Glutamatergic neuron (in vitro differentiated cells): ENCODE data around the gene PEX5L. TPM values are rescaled to one million over a fixed set of nuclear protein-coding genes. Genes with fewer than 3 reads are reported as not detected.
"Not testable (repeated sequence)": the region's sequence is repeated elsewhere in the genome, so short reads cannot be mapped to it uniquely, and the experiment has no call there.

ENCODE experiments used
- DNase-seq: peaks from one replicate; pipeline ENCODE4 v3.0.0; 2022
- H3K27ac Mint-ChIP-seq: one replicate; pipeline ENCODE4 v1.8.0; 2020; ENCODE audit warnings: mild to moderate bottlenecking, mixed read lengths, inconsistent platforms; ENCODE audit not compliant: unreplicated experiment
- H3K27me3 Mint-ChIP-seq: one replicate; pipeline ENCODE4 v1.8.0; 2020; ENCODE audit warnings: mild to moderate bottlenecking, moderate library complexity, mixed read lengths, inconsistent platforms; ENCODE audit not compliant: unreplicated experiment
- H3K36me3 Mint-ChIP-seq: one replicate; pipeline ENCODE4 v1.8.0; 2020; ENCODE audit warnings: mild to moderate bottlenecking, mixed read lengths, inconsistent platforms; ENCODE audit not compliant: unreplicated experiment
- H3K4me1 Mint-ChIP-seq: one replicate; pipeline ENCODE4 v1.8.0; 2020; ENCODE audit warnings: mild to moderate bottlenecking, low read depth, mixed read lengths, inconsistent platforms; ENCODE audit not compliant: unreplicated experiment
- H3K4me3 Mint-ChIP-seq: one replicate; pipeline ENCODE4 v1.8.0; 2020; ENCODE audit warnings: mild to moderate bottlenecking, mixed read lengths, inconsistent platforms; ENCODE audit not compliant: unreplicated experiment
- H3K9me3 Mint-ChIP-seq: one replicate; pipeline ENCODE4 v1.8.0; 2020; ENCODE audit warnings: mild to moderate bottlenecking, moderate library complexity, mixed read lengths, inconsistent platforms; ENCODE audit not compliant: unreplicated experiment
- total RNA-seq: library from RNA; stranded (reverse); fragmentation: NEBNext Ultra II Directional; extraction: Animal tissue kit (Norgen Biotek cat#: 25700); gene quantifications from one replicate; pipeline ENCODE4 v1.2.1, GENCODE V29; 2021; ENCODE audit not compliant: unreplicated experiment
- TF ChIP-seq, protein P1 (sequence below): fragments of 200-600 bp; sonication (generic); IDR thresholded peaks from one replicate; pipeline ENCODE4 v1.5.0; 2021; ENCODE audit not compliant: partially characterized antibody, unreplicated experiment

PEX5L gene
- total RNA-seq, 1 donor from 2014 or later: 41.0 TPM

DNA sequence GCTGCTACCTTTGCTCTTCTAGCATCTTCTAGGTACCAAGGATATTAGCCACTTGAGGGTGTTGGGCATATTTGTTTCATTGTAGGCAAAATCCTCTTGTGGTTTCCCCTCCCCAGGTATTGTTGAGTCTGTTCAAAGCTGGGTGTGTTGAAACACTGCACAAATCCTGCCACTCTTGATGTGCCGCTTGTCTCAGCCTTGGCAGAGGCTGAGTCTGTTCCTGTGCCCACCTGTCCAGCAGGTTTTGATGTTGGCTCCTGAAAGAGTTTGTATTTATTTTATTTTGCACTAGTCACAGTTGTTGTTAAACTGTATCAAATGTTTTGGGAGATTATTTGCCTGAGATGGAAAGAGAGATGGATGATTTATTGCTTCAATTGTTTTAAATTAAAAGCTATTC, 247.7 kb downstream of the PEX5L start:
- Mint-ChIP-seq H3K36me3 (no peaks in the 10 kb centered on the region), H3K4me1 (peaks cover 13% of the 10 kb centered on the region), H3K4me3 (no peak overlapping the region), H3K9me3 (no peaks in the 10 kb centered on the region), H3K27me3 (peaks cover 4% of the 10 kb centered on the region), H3K27ac (no peak overlapping the region)
- TF ChIP-seq, protein P1, sequence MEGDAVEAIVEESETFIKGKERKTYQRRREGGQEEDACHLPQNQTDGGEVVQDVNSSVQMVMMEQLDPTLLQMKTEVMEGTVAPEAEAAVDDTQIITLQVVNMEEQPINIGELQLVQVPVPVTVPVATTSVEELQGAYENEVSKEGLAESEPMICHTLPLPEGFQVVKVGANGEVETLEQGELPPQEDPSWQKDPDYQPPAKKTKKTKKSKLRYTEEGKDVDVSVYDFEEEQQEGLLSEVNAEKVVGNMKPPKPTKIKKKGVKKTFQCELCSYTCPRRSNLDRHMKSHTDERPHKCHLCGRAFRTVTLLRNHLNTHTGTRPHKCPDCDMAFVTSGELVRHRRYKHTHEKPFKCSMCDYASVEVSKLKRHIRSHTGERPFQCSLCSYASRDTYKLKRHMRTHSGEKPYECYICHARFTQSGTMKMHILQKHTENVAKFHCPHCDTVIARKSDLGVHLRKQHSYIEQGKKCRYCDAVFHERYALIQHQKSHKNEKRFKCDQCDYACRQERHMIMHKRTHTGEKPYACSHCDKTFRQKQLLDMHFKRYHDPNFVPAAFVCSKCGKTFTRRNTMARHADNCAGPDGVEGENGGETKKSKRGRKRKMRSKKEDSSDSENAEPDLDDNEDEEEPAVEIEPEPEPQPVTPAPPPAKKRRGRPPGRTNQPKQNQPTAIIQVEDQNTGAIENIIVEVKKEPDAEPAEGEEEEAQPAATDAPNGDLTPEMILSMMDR: no peak
- no peak for DNase-seq

DNA sequence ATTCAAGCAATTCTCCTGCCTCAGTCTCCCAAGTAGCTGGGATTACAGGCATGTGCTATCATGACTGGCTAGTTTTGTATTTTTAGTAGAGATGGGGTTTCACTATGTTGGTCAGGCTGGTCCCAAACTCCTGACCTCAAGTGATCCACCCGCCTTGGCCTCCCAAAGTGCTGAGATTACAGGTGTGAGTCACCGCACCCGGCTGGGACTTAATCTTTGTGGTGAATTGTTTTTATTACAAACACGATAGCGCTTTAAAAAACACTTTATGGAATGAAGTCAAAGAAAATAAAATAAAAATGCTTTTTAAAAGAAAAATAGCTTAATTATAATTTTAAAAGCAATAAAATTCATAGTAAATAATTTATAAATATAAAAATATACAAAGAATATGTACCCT, 253.9 kb downstream of the PEX5L start:
- not testable (repeated sequence) for H3K9me3 Mint-ChIP-seq, H3K4me3 Mint-ChIP-seq, H3K4me1 Mint-ChIP-seq, H3K27ac Mint-ChIP-seq, H3K27me3 Mint-ChIP-seq, DNase-seq
- H3K36me3 Mint-ChIP-seq: peaks cover 11% of the 10 kb centered on the region

DNA sequence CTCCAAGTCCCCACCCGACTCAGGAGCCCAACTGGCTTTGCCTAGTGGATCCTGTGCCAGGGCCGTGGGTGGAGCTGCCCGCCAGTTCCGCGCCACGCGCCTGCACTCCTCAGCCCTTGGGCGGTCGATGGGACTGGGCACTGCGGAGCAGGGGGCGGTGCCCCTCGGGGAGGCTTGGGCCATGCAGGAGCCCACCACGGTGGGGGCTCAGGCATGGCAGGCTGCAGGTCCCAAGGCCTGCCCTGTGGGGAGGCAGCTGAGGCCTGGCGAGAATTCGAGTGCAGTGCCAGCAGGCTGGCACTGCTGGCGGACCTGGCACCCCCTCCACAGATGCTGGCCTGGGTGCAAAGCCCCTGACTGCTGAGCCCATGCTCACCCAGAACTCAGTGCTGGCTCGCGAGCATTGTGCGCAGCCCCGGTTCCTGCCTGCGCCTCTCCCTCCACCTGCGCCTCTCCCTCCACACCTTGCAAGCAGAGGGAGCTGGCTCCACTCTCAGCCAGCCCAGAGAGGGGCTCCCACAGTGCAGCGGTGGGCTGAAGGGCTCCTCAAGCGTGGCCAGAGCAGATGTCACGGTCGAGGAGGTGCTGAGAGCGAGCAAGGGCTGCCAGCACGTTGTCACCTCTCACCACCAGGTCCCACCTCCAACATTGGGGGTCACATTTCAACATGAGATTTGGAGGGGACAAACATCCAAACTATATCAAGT, 261.2 kb downstream of the PEX5L start:
- TF ChIP-seq, protein P1: no peak
- Mint-ChIP-seq H3K4me1 (no peaks in the 10 kb centered on the region), H3K4me3 (no peak overlapping the region), H3K27me3 (peaks cover 1% of the 10 kb centered on the region), H3K9me3 (peaks cover 8% of the 10 kb centered on the region), H3K36me3 (peaks cover 22% of the 10 kb centered on the region), H3K27ac (no peak overlapping the region)
- no peak for DNase-seq

DNA sequence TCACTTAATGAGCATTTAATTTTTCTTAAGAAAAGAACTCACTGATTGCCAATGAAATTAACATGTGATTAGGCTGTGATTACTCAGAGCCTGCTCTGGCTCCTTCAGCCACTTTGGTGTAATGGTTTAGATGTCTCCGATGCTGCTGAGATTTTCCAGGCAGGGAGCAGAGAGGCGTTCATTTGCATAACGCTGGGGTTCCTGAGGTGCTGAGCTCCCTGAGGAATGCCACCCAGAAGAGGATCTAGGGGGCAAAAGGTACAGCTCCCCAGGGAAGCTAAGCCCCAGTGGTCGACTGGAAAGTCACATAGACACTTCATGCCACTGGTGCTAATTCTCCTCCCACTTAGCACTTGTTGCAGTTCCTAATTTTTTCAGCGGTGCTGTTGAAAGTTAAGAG, 264.4 kb downstream of the PEX5L start:
- TF ChIP-seq, protein P1: no peak
- DNase-seq: no peak
- peaks cover 11% of the 10 kb centered on the region for H3K36me3 Mint-ChIP-seq

DNA sequence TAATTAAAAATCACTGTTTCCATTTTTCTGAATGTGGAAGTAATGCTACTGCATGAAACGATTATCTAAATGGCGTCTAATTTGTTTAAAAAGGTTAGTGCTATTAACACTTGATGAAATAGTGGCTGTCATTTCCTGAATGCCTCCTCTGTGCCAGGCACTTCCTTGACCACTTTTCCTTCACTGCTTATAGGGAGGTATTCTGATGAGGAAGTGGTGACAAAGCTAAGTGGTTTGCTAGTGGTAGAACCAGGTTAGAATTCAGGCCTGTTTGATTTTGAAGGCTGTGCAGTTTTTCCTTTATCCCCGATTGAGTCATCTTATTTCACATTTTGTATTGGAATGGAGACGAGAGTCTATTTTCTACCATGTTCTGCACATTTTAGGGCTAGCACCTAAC, 264.9 kb downstream of the PEX5L start:
- peaks cover 3% of the 10 kb centered on the region for H3K9me3 Mint-ChIP-seq
- H3K27me3 Mint-ChIP-seq: peaks cover 4% of the 10 kb centered on the region
- no peak overlapping the region for H3K4me3 Mint-ChIP-seq
- no peak for DNase-seq
- TF ChIP-seq, protein P1: no peak
- peaks cover 11% of the 10 kb centered on the region for H3K36me3 Mint-ChIP-seq
- no peak overlapping the region for H3K27ac Mint-ChIP-seq
- peaks cover 10% of the 10 kb centered on the region for H3K4me1 Mint-ChIP-seq

More for the DNA sequence above, 264.4 kb downstream of the PEX5L start:
- peaks cover 4% of the 10 kb centered on the region for H3K27me3 Mint-ChIP-seq
- peaks cover 3% of the 10 kb centered on the region for H3K9me3 Mint-ChIP-seq
- H3K4me1 Mint-ChIP-seq: peaks cover 7% of the 10 kb centered on the region
- no peak overlapping the region for H3K27ac Mint-ChIP-seq
- H3K4me3 Mint-ChIP-seq: no peak overlapping the region
